IPS-18a (cell line): Measurements from ENCODE around the gene NTM.

Experiments
- H3K27ac ChIP-seq: one replicate; pipeline ENCODE4 v1.5.1; 2013; ENCODE audit warnings: low read length
- H3K27me3 ChIP-seq: one replicate; pipeline ENCODE4 v1.6.1; 2013; ENCODE audit warnings: mild to moderate bottlenecking, low read length; ENCODE audit not compliant: control insufficient read depth, insufficient read depth
- H3K36me3 ChIP-seq: one replicate; pipeline ENCODE4 v1.6.1; 2013; ENCODE audit warnings: low read depth, low read length; ENCODE audit not compliant: control insufficient read depth
- H3K4me1 ChIP-seq: one replicate; pipeline ENCODE4 v1.6.1; 2013; ENCODE audit warnings: low read depth, low read length; ENCODE audit not compliant: control insufficient read depth
- H3K4me3 ChIP-seq: one replicate; pipeline ENCODE4 v1.5.1; 2013; ENCODE audit warnings: low read length
- H3K9ac ChIP-seq: one replicate; pipeline ENCODE4 v1.6.1; 2013; ENCODE audit warnings: mild to moderate bottlenecking, low read length, moderate library complexity
- H3K9me3 ChIP-seq: one replicate; pipeline ENCODE4 v1.6.1; 2013; ENCODE audit warnings: low read depth, low read length; ENCODE audit not compliant: control insufficient read depth

The NTM gene

GRCh38 chr11:131425285-131425684, 54.9 kb downstream of the NTM start:
- no peak overlapping the region for H3K9ac ChIP-seq
- no peak overlapping the region for H3K27ac ChIP-seq
- no peaks in the 10 kb centered on the region for H3K4me1 ChIP-seq
- no peaks in the 10 kb centered on the region for H3K27me3 ChIP-seq
- H3K36me3 ChIP-seq = no peaks in the 10 kb centered on the region
- no peak overlapping the region for H3K4me3 ChIP-seq
- H3K9me3 ChIP-seq = no peaks in the 10 kb centered on the region

- Histone ChIP-seq H3K9ac (no peak overlapping the region), H3K36me3 (no peaks in the 10 kb centered on the region), H3K9me3 (no peaks in the 10 kb centered on the region), H3K27me3 (no peaks in the 10 kb centered on the region), H3K4me3 (no peak overlapping the region), H3K27ac (no peak overlapping the region), H3K4me1 (no peaks in the 10 kb centered on the region)
These were observed 58.4 kb downstream of the NTM start for GRCh38 chr11:131428853-131429252.

- Histone ChIP-seq H3K4me3 (no peak overlapping the region), H3K9me3 (no peaks in the 10 kb centered on the region), H3K27me3 (no peaks in the 10 kb centered on the region), H3K9ac (no peak overlapping the region), H3K36me3 (no peaks in the 10 kb centered on the region), H3K4me1 (no peaks in the 10 kb centered on the region), H3K27ac (no peak overlapping the region)
These were observed 60.2 kb downstream of the NTM start for GRCh38 chr11:131430473-131431208.

GRCh38 chr11:131441051-131441810, 70.8 kb downstream of the NTM start:
- H3K4me1 ChIP-seq = no peaks in the 10 kb centered on the region
- H3K27ac ChIP-seq = no peak overlapping the region
- no peaks in the 10 kb centered on the region for H3K36me3 ChIP-seq
- H3K9ac ChIP-seq = no peak overlapping the region
- H3K9me3 ChIP-seq = peaks cover 15% of the 10 kb centered on the region
- H3K27me3 ChIP-seq = no peaks in the 10 kb centered on the region
- no peak overlapping the region for H3K4me3 ChIP-seq

- H3K9me3 ChIP-seq = no peaks in the 10 kb centered on the region
- H3K27me3 ChIP-seq = no peaks in the 10 kb centered on the region
- no peak overlapping the region for H3K4me3 ChIP-seq
- H3K36me3 ChIP-seq = no peaks in the 10 kb centered on the region
- H3K9ac ChIP-seq = no peak overlapping the region
- no peak overlapping the region for H3K27ac ChIP-seq
- H3K4me1 ChIP-seq = peaks cover 5% of the 10 kb centered on the region
These were observed 76.3 kb downstream of the NTM start for GRCh38 chr11:131446590-131447275.

GRCh38 chr11:131447277-131447815, 76.9 kb downstream of the NTM start:
- H3K27me3 ChIP-seq = no peaks in the 10 kb centered on the region
- no peak overlapping the region for H3K4me3 ChIP-seq
- H3K27ac ChIP-seq = no peak overlapping the region
- H3K9me3 ChIP-seq = no peaks in the 10 kb centered on the region
- H3K4me1 ChIP-seq = peaks cover 5% of the 10 kb centered on the region
- H3K36me3 ChIP-seq = no peaks in the 10 kb centered on the region
- no peak overlapping the region for H3K9ac ChIP-seq

- Histone ChIP-seq H3K27me3 (no peaks in the 10 kb centered on the region), H3K9ac (no peak overlapping the region), H3K9me3 (no peaks in the 10 kb centered on the region), H3K4me3 (no peak overlapping the region), H3K36me3 (no peaks in the 10 kb centered on the region), H3K27ac (no peak overlapping the region), H3K4me1 (peaks cover 5% of the 10 kb centered on the region)
These were observed 77.5 kb downstream of the NTM start for GRCh38 chr11:131447898-131448297.

GRCh38 chr11:131449036-131450019, 78.9 kb downstream of the NTM start:
- H3K27ac ChIP-seq = no peak overlapping the region
- no peaks in the 10 kb centered on the region for H3K36me3 ChIP-seq
- peaks cover 5% of the 10 kb centered on the region for H3K4me1 ChIP-seq
- H3K9me3 ChIP-seq = no peaks in the 10 kb centered on the region
- no peaks in the 10 kb centered on the region for H3K27me3 ChIP-seq
- H3K4me3 ChIP-seq = no peak overlapping the region
- no peak overlapping the region for H3K9ac ChIP-seq

- H3K9ac ChIP-seq = no peak overlapping the region
- H3K27me3 ChIP-seq = no peaks in the 10 kb centered on the region
- H3K36me3 ChIP-seq = no peaks in the 10 kb centered on the region
- no peak overlapping the region for H3K27ac ChIP-seq
- H3K9me3 ChIP-seq = no peaks in the 10 kb centered on the region
- H3K4me3 ChIP-seq = no peak overlapping the region
- H3K4me1 ChIP-seq = peaks cover 5% of the 10 kb centered on the region
These were observed 84.1 kb downstream of the NTM start for GRCh38 chr11:131454490-131454889.

GRCh38 chr11:131454989-131455388, 84.6 kb downstream of the NTM start:
- Histone ChIP-seq H3K27ac (no peak overlapping the region), H3K9ac (no peak overlapping the region), H3K27me3 (no peaks in the 10 kb centered on the region), H3K4me1 (peaks cover 2% of the 10 kb centered on the region), H3K4me3 (no peak overlapping the region), H3K36me3 (no peaks in the 10 kb centered on the region), H3K9me3 (no peaks in the 10 kb centered on the region)
